MV-4-11 (cell line): ENCODE data around the gene CCL14.

ENCODE experiments used
- DNase-seq: peaks from one replicate; lab custom pipeline; 2025; lab: John Stamatoyannopoulos, UW

CCL14 gene

GRCh38 chr17:35988164-35988563 lies 1.6 kb upstream of the CCL14 start:
- DNase-seq: no peak

GRCh38 chr17:35984140-35984539 lies 2.4 kb downstream of the CCL14 start:
- DNase-seq: no peak

- DNase-seq: no peak
Measured at GRCh38 chr17:35982409-35983191, 3.9 kb downstream of the CCL14 start.

GRCh38 chr17:35981908-35982330 lies 4.6 kb downstream of the CCL14 start:
- DNase-seq: no peak

- DNase-seq: no peak
Measured at GRCh38 chr17:35981246-35981645, 5.3 kb downstream of the CCL14 start, which contains the start of gene CCL16. Gene CCL16 (minus strand): TSS chr17:35981497. CDS start chr17:35981420, 77 bp downstream.

GRCh38 chr17:35978346-35978745 lies 8.2 kb downstream of the CCL14 start:
- DNase-seq: no peak

GRCh38 chr17:35977509-35977908 lies 9.0 kb downstream of the CCL14 start:
- no peak for DNase-seq

- peak; percentile 28 for DNase-seq
Measured at GRCh38 chr17:35973333-35974260, 12.9 kb downstream of the CCL14 start.

- DNase-seq: no peak
Measured at GRCh38 chr17:35972945-35973332, 13.6 kb downstream of the CCL14 start.

GRCh38 chr17:35972535-35972934 lies 14.0 kb downstream of the CCL14 start:
- DNase-seq: no peak

GRCh38 chr17:35972066-35972465 lies 14.5 kb downstream of the CCL14 start:
- DNase-seq: no peak

- DNase-seq: peak; percentile 76
Measured at GRCh38 chr17:35969558-35970380, 16.8 kb downstream of the CCL14 start.

GRCh38 chr17:35968520-35969054 lies 17.9 kb downstream of the CCL14 start:
- peak; percentile 66 for DNase-seq

GRCh38 chr17:35965272-35965671 lies 21.3 kb downstream of the CCL14 start:
- DNase-seq: no peak

GRCh38 chr17:35963663-35964062 lies 22.9 kb downstream of the CCL14 start:
- no peak for DNase-seq

GRCh38 chr17:35953720-35954119 lies 32.8 kb downstream of the CCL14 start:
- DNase-seq: no peak

GRCh38 chr17:35949401-35949800 lies 37.1 kb downstream of the CCL14 start:
- DNase-seq: no peak

- DNase-seq: no peak
Measured at GRCh38 chr17:35948092-35948491, 38.4 kb downstream of the CCL14 start.

GRCh38 chr17:35947156-35947585 lies 39.4 kb downstream of the CCL14 start:
- peak; percentile 78 for DNase-seq

- no peak for DNase-seq
Measured at GRCh38 chr17:35944151-35944550, 42.4 kb downstream of the CCL14 start.

- no peak for DNase-seq
Measured at GRCh38 chr17:35943537-35943936, 43.0 kb downstream of the CCL14 start, which contains the start of gene LYZL6. Gene LYZL6 (minus strand): TSS chr17:35943713. CDS start chr17:35939356, 4,357 bp downstream.
